HepG2 (cell line): ENCODE data around the gene HS3ST3B1. TPM values are rescaled to one million over a fixed set of nuclear protein-coding genes. Genes with fewer than 3 reads are reported as not detected.

Source experiments
- AKNA ChIP-seq: sonication (generic); formaldehyde crosslinking; IDR thresholded peaks from 2 replicates; pipeline ENCODE4 v1.4.0; 2020; ENCODE audit warnings: missing genetic modification reagents, borderline replicate concordance
- ARNTL ChIP-seq: sonication (generic); formaldehyde crosslinking; IDR thresholded peaks from 2 replicates; pipeline ENCODE4 v1.4.0; 2020; ENCODE audit warnings: mild to moderate bottlenecking, missing genetic modification reagents
- BRD4 ChIP-seq: sonication (generic); formaldehyde crosslinking; IDR thresholded peaks from 2 replicates; pipeline ENCODE4 v1.4.0; 2020; ENCODE audit warnings: missing genetic modification reagents
- FOSL1 ChIP-seq: sonication (generic); formaldehyde crosslinking; IDR thresholded peaks from 2 replicates; pipeline ENCODE4 v1.9.0; 2021; ENCODE audit warnings: missing genetic modification reagents, borderline replicate concordance
- GPBP1L1 ChIP-seq: sonication (generic); formaldehyde crosslinking; IDR thresholded peaks from 2 replicates; pipeline ENCODE4 v1.5.0; 2020; ENCODE audit warnings: mild to moderate bottlenecking, missing genetic modification reagents
- HHEX ChIP-seq: IDR thresholded peaks from 2 replicates; pipeline ENCODE4 v1.6.1; 2016; ENCODE audit warnings: control low read depth
- KMT2A ChIP-seq: sonication (generic); formaldehyde crosslinking; IDR thresholded peaks from 2 replicates; pipeline ENCODE4 v1.4.0; 2020; ENCODE audit warnings: missing genetic modification reagents
- MNT ChIP-seq: fragments of 450-650 bp; IDR thresholded peaks from 2 replicates; pipeline ENCODE4 v1.6.1; 2016
- RBM22 ChIP-seq: fragments of 200-400 bp; formaldehyde crosslinking; optimal IDR thresholded peaks from 2 replicates; pipeline ENCODE3; 2017; ENCODE audit warnings: mild to moderate bottlenecking, low read length, moderate library complexity
- REPIN1 ChIP-seq: sonication (generic); formaldehyde crosslinking; IDR thresholded peaks from 2 replicates; pipeline ENCODE4 v1.8.0; 2022; ENCODE audit warnings: missing genetic modification reagents, low read depth, mild to moderate bottlenecking, borderline replicate concordance
- SIX1 ChIP-seq: sonication (generic); formaldehyde crosslinking; IDR thresholded peaks from 2 replicates; pipeline ENCODE4 v1.4.0; 2020; ENCODE audit warnings: missing genetic modification reagents, borderline replicate concordance
- TAF15 ChIP-seq: fragments of 200-400 bp; formaldehyde crosslinking; IDR thresholded peaks from one replicate; pipeline ENCODE4 v1.6.1; 2018; ENCODE audit warnings: mild to moderate bottlenecking, low read depth, low read length; ENCODE audit not compliant: poor library complexity, severe bottlenecking
- ZBED4 ChIP-seq: sonication (generic); formaldehyde crosslinking; IDR thresholded peaks from 2 replicates; pipeline ENCODE4 v1.4.0; 2020; ENCODE audit warnings: missing genetic modification reagents, borderline replicate concordance
- ZNF33A ChIP-seq: sonication (generic); formaldehyde crosslinking; IDR thresholded peaks from 2 replicates; pipeline ENCODE4 v1.5.1; 2020; ENCODE audit warnings: missing genetic modification reagents, mild to moderate bottlenecking, moderate library complexity, borderline replicate concordance
- ZNF782 ChIP-seq: sonication (generic); formaldehyde crosslinking; IDR thresholded peaks from 2 replicates; pipeline ENCODE4 v1.4.0; 2020; ENCODE audit warnings: missing genetic modification reagents, mild to moderate bottlenecking, borderline replicate concordance
- ZSCAN29 ChIP-seq: sonication (generic); formaldehyde crosslinking; conservative IDR thresholded peaks from 2 replicates; pipeline ENCODE4 v1.4.0; 2020; ENCODE audit warnings: mild to moderate bottlenecking, missing genetic modification reagents
- polyA plus RNA-seq, 8 experiments: library from polyadenylated mRNA; depleted of rRNA in 3 of 8; stranded (reverse) in 7 of 8; unstranded in 1 of 8; fragments of >200 nt; fragmentation: Illumina TruSeq in 4 of 8; extraction: Trizol in 4 of 8; gene quantifications; 2 replicates each; pipeline versions ENCODE4 v1.2.1 to v1.2.3, GENCODE V29; 2011 to 2016; ENCODE audit warnings: low read depth in 4 of 8, missing spikeins in 1 of 8, mixed read lengths in 1 of 8; ENCODE audit not compliant: insufficient read depth in 1 of 8
- total RNA-seq, 5 experiments: library from RNA; depleted of rRNA; stranded (reverse); fragments of >200 nt; fragmentation: Illumina TruSeq; extraction: Trizol; gene quantifications; 2 replicates each; pipeline ENCODE4 v1.2.3, GENCODE V29; 2016; ENCODE audit warnings: low read depth in 1 of 5

The HS3ST3B1 gene
- total and polyA plus RNA-seq, 2 of the 13 experiments (the other 11 are each of a cell fraction or from before 2014, with no cell fraction given): 15.7 to 39.5 TPM

- TF ChIP-seq SIX1 (CRISPR knock-in tag) (0 out of 2 replicates have a peak, but pooled peaks have one; percentile 28), FOSL1 (CRISPR knock-in tag) (no peak), MNT (peak; percentile 58), ZNF782 (CRISPR knock-in tag) (no peak), HHEX (no peak), TAF15 (no peak), ZBED4 (peak; percentile 74; the same call in 1 of the 2 replicates), ZSCAN29 (CRISPR knock-in tag) (no peak), ARNTL (CRISPR knock-in tag) (peak; percentile 99), RBM22 (peak; percentile 92), AKNA (CRISPR knock-in tag) (no peak), BRD4 (CRISPR knock-in tag) (peak; percentile 62), GPBP1L1 (CRISPR knock-in tag) (no peak), KMT2A (CRISPR knock-in tag) (peak; percentile 99), ZNF33A (CRISPR knock-in tag) (no peak), REPIN1 (no peak; the same call in none of the 2 replicates)
These were observed 8.3 kb downstream of the HS3ST3B1 start (continued) for GRCh38 chr17:14308965-14309879.
